ENCODE measurements around the gene TCEAL4.
"Not testable (repeated sequence)": the region's sequence is repeated elsewhere in the genome, so short reads cannot be mapped to it uniquely, and the experiment has no call there.

TCEAL4 gene

DNA sequence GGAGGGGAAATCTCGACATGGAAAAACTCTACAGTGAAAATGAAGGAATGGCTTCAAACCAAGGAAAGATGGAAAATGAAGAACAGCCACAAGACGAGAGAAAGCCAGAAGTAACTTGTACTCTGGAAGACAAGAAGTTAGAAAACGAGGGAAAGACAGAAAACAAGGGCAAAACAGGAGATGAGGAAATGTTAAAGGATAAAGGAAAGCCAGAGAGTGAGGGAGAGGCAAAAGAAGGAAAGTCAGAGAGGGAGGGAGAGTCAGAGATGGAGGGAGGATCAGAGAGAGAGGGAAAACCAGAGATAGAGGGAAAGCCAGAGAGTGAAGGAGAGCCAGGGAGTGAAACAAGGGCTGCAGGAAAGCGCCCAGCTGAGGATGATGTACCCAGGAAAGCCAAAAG is 1.3 kb downstream of the TCEAL4 start:
- TF ChIP-seq GLIS3 (CRISPR knock-in tag; IDR thresholded peaks at IDR 0.05), result no peak
- no peak for TF ChIP-seq RARB (CRISPR knock-in tag; IDR thresholded peaks at IDR 0.05)
- no peak for TF ChIP-seq TOX (CRISPR knock-in tag; IDR thresholded peaks at IDR 0.05; ENCODE audit: borderline replicate concordance)
- no peak for TF ChIP-seq SNAI2 (CRISPR knock-in tag; IDR thresholded peaks at IDR 0.05)
- TF ChIP-seq, protein P1, sequence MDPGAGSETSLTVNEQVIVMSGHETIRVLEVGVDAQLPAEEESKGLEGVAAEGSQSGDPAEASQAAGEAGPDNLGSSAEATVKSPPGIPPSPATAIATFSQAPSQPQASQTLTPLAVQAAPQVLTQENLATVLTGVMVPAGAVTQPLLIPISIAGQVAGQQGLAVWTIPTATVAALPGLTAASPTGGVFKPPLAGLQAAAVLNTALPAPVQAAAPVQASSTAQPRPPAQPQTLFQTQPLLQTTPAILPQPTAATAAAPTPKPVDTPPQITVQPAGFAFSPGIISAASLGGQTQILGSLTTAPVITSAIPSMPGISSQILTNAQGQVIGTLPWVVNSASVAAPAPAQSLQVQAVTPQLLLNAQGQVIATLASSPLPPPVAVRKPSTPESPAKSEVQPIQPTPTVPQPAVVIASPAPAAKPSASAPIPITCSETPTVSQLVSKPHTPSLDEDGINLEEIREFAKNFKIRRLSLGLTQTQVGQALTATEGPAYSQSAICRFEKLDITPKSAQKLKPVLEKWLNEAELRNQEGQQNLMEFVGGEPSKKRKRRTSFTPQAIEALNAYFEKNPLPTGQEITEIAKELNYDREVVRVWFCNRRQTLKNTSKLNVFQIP (CRISPR knock-in tag; IDR thresholded peaks at IDR 0.05; ENCODE audit: borderline replicate concordance, low read depth), result no peak
- ATAC-seq, result no peak

DNA sequence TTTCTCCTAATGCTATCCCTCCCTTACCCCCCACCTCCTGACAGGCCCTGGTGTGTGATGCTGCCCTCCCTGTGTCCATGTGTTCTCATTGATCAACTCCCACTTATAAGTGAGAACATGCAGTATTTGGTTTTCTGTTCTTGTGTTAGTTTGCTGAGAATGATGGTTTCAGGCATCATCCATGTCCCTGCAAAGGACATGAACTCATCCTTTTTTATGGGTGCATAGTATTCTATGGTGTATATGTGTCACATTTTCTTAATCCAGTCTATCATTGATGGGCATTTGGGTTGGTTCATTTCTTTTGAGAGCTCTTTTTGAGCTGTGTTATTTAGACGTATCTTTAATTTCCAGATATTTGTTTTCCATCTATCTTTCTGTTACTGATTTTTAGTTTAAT is 7.0 kb downstream of the TCEAL4 start:
- not testable (repeated sequence) for ATAC-seq

DNA sequence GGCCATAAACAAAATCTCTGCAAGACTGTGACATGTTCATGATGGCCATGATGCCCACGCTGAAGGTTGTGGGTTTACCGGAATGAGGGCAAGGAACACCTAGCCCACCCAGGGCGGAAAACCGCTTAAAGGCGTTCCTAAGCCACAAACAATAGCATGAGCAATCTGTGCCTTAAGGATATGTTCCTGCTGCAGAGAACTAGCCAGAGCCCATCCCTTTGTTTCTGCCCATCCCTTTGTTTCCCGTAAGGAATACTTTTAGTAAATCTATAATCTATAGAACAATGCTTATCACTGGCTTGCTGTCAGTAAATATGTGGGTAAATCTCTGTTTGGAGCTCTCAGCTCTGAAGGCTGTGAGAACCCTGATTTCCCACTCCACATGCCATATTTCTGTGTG is 9.9 kb downstream of the TCEAL4 start:
- ATAC-seq, result not testable (repeated sequence)

DNA sequence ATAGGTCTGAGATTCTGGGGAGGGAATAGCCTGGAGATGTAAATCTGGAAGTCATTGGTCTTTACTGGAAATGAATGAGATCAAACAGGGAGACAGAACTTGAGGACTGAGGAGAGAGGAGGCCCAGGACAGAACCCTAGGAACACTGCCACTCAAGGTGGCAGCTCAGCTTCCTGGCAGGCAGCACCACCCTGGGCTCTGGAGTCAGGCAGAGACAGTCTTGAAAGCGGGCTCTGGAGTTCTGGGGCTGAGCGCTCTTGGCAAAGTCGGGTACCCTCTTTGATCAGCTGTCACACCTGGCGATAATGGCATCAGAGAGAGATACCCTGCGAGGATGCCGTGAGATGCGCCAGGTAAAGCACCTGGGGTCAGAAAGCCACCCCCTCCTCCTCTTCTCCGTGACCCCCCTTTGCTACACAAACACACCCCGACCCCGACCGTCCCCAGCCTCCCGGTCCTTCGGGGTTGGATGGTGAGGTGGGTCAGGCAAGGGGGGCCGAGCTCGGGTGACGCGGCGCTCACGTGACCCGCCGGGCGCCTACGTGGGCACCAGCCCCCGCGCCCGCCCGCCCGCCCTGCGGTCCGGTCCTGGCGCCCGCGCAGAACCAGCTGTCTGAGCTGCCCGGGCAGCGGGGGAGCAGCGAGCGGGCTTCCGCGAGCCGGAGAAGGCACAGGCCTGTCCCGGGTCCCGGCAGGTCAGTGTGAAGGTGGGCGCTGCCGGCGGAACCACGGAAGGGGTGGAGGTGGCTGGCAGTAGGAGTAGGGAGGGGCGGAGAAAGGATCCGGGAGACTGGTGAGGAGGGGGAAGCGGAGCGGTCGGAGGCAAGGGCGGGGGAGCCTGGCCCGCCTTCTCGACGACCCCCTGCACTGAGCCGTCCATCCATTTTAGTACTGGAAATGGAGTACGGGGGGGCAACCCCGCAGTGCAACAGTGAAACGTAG is 22.3 kb downstream of the TCEAL4 start, which contains the start of gene TCEAL3:
Gene TCEAL3 (plus strand): TSS at position 600 of the 942 bp plus-strand sequence. CDS start 1,102 bp downstream, outside the sequence.
- TF ChIP-seq SNAI2 (CRISPR knock-in tag; IDR thresholded peaks at IDR 0.05) (no peak), ZNF565 (CRISPR knock-in tag; conservative IDR thresholded peaks at IDR 0.05; ENCODE audit: low read depth) (no peak), ZFP3 (CRISPR knock-in tag; IDR thresholded peaks at IDR 0.05) (no peak), TOX (CRISPR knock-in tag; IDR thresholded peaks at IDR 0.05; ENCODE audit: borderline replicate concordance) (no peak)
- TF ChIP-seq, protein P2, sequence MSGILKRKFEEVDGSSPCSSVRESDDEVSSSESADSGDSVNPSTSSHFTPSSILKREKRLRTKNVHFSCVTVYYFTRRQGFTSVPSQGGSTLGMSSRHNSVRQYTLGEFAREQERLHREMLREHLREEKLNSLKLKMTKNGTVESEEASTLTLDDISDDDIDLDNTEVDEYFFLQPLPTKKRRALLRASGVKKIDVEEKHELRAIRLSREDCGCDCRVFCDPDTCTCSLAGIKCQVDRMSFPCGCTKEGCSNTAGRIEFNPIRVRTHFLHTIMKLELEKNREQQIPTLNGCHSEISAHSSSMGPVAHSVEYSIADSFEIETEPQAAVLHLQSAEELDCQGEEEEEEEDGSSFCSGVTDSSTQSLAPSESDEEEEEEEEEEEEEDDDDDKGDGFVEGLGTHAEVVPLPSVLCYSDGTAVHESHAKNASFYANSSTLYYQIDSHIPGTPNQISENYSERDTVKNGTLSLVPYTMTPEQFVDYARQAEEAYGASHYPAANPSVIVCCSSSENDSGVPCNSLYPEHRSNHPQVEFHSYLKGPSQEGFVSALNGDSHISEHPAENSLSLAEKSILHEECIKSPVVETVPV (CRISPR knock-in tag; IDR thresholded peaks at IDR 0.05), result no peak
- ATAC-seq, result peak; percentile 87

DNA sequence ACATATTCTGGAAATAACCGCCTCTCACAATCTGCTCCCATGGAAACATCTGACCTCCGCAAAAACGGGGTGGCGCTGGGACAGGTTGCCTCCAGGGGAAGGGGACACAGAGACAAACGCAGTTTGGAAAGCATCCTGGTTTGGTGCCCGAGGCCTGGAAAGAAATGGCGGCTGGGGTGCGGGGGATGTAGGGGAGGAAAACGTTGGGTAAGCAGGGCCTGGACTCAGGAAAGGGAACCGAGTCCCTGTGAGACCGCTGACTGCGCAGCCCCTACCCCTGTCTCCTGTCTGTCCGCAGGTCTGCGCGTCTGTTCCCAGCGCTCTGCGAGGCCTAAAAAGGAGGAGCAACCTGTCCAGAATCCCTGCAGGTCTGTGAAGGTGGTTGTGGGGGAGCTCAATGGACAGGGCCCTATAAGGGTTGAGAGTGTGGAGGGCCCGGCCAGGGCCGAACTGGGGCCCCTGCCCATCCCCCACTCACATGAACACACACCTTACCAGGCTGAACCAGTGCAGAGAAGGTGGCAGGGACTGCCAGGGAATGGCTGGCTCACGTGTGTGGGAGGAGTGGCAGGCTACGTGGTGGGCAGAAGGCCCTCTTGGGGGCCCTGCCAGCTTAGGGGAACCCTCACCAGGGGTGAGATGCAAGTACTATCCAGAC is 23.1 kb downstream of the TCEAL4 start:
- ATAC-seq, result peak; percentile 55
- TF ChIP-seq GLIS3 (CRISPR knock-in tag; IDR thresholded peaks at IDR 0.05), result no peak
- no peak for TF ChIP-seq OSR1 (CRISPR knock-in tag; IDR thresholded peaks at IDR 0.05)
- no peak for TF ChIP-seq RARB (CRISPR knock-in tag; IDR thresholded peaks at IDR 0.05)
- no peak for TF ChIP-seq CSDC2 (CRISPR knock-in tag; IDR thresholded peaks at IDR 0.05)
- TF ChIP-seq ZC3H10 (CRISPR knock-in tag; IDR thresholded peaks at IDR 0.05), result no peak
- TF ChIP-seq, protein P2 (CRISPR knock-in tag; IDR thresholded peaks at IDR 0.05), result no peak
- no peak for TF ChIP-seq BACH2 (CRISPR knock-in tag; IDR thresholded peaks at IDR 0.05; ENCODE audit: borderline replicate concordance)
- TF ChIP-seq ARNTL (CRISPR knock-in tag; IDR thresholded peaks at IDR 0.05; ENCODE audit: borderline replicate concordance, low read depth), result no peak
- TF ChIP-seq PPARA (CRISPR knock-in tag; IDR thresholded peaks at IDR 0.05; ENCODE audit: borderline replicate concordance), result no peak
- no peak for TF ChIP-seq ESRRG (CRISPR knock-in tag; IDR thresholded peaks at IDR 0.05)
- no peak for TF ChIP-seq ZFP30 (CRISPR knock-in tag; IDR thresholded peaks at IDR 0.05)
- TF ChIP-seq ZNF8 (CRISPR knock-in tag; IDR thresholded peaks at IDR 0.05), result no peak
- TF ChIP-seq ISL1 (CRISPR knock-in tag; IDR thresholded peaks at IDR 0.05), result no peak
- TF ChIP-seq, protein P3, sequence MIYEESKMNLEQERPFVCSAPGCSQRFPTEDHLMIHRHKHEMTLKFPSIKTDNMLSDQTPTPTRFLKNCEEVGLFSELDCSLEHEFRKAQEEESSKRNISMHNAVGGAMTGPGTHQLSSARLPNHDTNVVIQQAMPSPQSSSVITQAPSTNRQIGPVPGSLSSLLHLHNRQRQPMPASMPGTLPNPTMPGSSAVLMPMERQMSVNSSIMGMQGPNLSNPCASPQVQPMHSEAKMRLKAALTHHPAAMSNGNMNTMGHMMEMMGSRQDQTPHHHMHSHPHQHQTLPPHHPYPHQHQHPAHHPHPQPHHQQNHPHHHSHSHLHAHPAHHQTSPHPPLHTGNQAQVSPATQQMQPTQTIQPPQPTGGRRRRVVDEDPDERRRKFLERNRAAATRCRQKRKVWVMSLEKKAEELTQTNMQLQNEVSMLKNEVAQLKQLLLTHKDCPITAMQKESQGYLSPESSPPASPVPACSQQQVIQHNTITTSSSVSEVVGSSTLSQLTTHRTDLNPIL (CRISPR knock-in tag; IDR thresholded peaks at IDR 0.05; ENCODE audit: low read depth), result no peak
- TF ChIP-seq SNAI2 (CRISPR knock-in tag; IDR thresholded peaks at IDR 0.05), result no peak
- no peak for TF ChIP-seq ZNF70 (CRISPR knock-in tag; IDR thresholded peaks at IDR 0.05)
- TF ChIP-seq TOX (CRISPR knock-in tag; IDR thresholded peaks at IDR 0.05; ENCODE audit: borderline replicate concordance), result no peak
- TF ChIP-seq, protein P4, sequence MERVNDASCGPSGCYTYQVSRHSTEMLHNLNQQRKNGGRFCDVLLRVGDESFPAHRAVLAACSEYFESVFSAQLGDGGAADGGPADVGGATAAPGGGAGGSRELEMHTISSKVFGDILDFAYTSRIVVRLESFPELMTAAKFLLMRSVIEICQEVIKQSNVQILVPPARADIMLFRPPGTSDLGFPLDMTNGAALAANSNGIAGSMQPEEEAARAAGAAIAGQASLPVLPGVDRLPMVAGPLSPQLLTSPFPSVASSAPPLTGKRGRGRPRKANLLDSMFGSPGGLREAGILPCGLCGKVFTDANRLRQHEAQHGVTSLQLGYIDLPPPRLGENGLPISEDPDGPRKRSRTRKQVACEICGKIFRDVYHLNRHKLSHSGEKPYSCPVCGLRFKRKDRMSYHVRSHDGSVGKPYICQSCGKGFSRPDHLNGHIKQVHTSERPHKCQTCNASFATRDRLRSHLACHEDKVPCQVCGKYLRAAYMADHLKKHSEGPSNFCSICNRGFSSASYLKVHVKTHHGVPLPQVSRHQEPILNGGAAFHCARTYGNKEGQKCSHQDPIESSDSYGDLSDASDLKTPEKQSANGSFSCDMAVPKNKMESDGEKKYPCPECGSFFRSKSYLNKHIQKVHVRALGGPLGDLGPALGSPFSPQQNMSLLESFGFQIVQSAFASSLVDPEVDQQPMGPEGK (CRISPR knock-in tag; IDR thresholded peaks at IDR 0.05; ENCODE audit: borderline replicate concordance), result no peak

All from SK-N-SH treated with all-trans-retinoic acid at 6 μM for 48 hours (cell line).